Liver (tissue), 9 donors: ENCODE results near the gene CADM2. TPM values are rescaled to one million over a fixed set of nuclear protein-coding genes. Genes with fewer than 3 reads are reported as not detected.

ENCODE experiments used
- DNase-seq: peaks from one replicate; pipeline ENCODE4 v3.0.0-alpha.2; 2017; ENCODE audit warnings: low spot score
- H3K27ac ChIP-seq, 2 donors: one replicate each; pipeline ENCODE4 v1.7.0; 2013; ENCODE audit warnings: inconsistent platforms in 2 of 2, low read length in 2 of 2, control low read depth in 1 of 2, low read depth in 1 of 2, mild to moderate bottlenecking in 1 of 2
- H3K27me3 ChIP-seq, 4 donors: one replicate each; pipeline versions ENCODE4 v1.6.1 to v1.7.0; 2013; ENCODE audit warnings: low read length in 3 of 4, inconsistent platforms in 1 of 4, mild to moderate bottlenecking in 1 of 4, moderate library complexity in 1 of 4; ENCODE audit not compliant: control insufficient read depth in 4 of 4, insufficient read depth in 4 of 4
- H3K36me3 ChIP-seq, 4 donors: one replicate each; pipeline versions ENCODE4 v1.6.1 to v1.7.0; 2013; ENCODE audit warnings: low read length in 3 of 4, mild to moderate bottlenecking in 3 of 4, low read depth in 1 of 4, moderate library complexity in 1 of 4; ENCODE audit not compliant: control insufficient read depth in 4 of 4, insufficient read depth in 3 of 4
- H3K4me1 ChIP-seq, 4 donors: one replicate each; pipeline versions ENCODE4 v1.6.1 to v1.7.0; 2013; ENCODE audit warnings: low read length in 3 of 4, mild to moderate bottlenecking in 3 of 4, moderate library complexity in 1 of 4; ENCODE audit not compliant: control insufficient read depth in 4 of 4, insufficient read depth in 4 of 4
- H3K4me3 ChIP-seq, 3 donors: one replicate each; pipeline versions ENCODE4 v1.6.1 to v1.7.0; 2013; ENCODE audit warnings: low read length in 3 of 3, control low read depth in 1 of 3, low read depth in 1 of 3, mild to moderate bottlenecking in 1 of 3
- H3K9ac ChIP-seq, 2 donors: one replicate each; pipeline ENCODE4 v1.7.0; 2013; ENCODE audit warnings: low read length in 2 of 2, mild to moderate bottlenecking in 2 of 2, moderate library complexity in 2 of 2, control low read depth in 1 of 2, low read depth in 1 of 2
- H3K9me3 ChIP-seq, 4 donors: one replicate each; pipeline versions ENCODE4 v1.6.1 to v1.7.0; 2013; ENCODE audit warnings: low read length in 3 of 4; ENCODE audit not compliant: control insufficient read depth in 4 of 4
- ATF3 ChIP-seq: IDR thresholded peaks from 2 replicates; pipeline ENCODE4 v1.6.1; 2016; ENCODE audit warnings: antibody characterized with exemption
- CTCF ChIP-seq: fragments of 150-350 bp; IDR thresholded peaks from 2 replicates; pipeline ENCODE4 v1.5.1; 2017; ENCODE audit warnings: improper control_type of control experiment, low read depth, low read length; ENCODE audit not compliant: missing input control
- EGR1 ChIP-seq, 2 donors: IDR thresholded peaks; 2 replicates each; pipeline ENCODE4 v1.6.1; 2016 to 2018; ENCODE audit warnings: antibody characterized with exemption in 2 of 2, low read depth in 2 of 2
- FOXA1 ChIP-seq: IDR thresholded peaks from 2 replicates; pipeline ENCODE4 v1.6.1; 2016; ENCODE audit warnings: antibody characterized with exemption
- FOXA2 ChIP-seq: IDR thresholded peaks from 2 replicates; pipeline ENCODE4 v1.6.1; 2016; ENCODE audit warnings: antibody characterized with exemption
- HNF4A ChIP-seq, 2 donors: conservative IDR thresholded peaks; 2 replicates each; pipeline ENCODE4 v1.6.1; 2016; ENCODE audit warnings: antibody characterized with exemption in 2 of 2, mild to moderate bottlenecking in 2 of 2
- HNF4G ChIP-seq: IDR thresholded peaks from 2 replicates; pipeline ENCODE4 v1.6.1; 2016; ENCODE audit warnings: antibody characterized with exemption
- JUND ChIP-seq, 2 donors: IDR thresholded peaks; 2 replicates each; pipeline ENCODE4 v1.6.1; 2016; ENCODE audit warnings: antibody characterized with exemption in 2 of 2
- MAX ChIP-seq: IDR thresholded peaks from 2 replicates; pipeline ENCODE4 v1.6.1; 2016; ENCODE audit warnings: antibody characterized with exemption
- NR2F2 ChIP-seq: IDR thresholded peaks from 2 replicates; pipeline ENCODE4 v1.6.1; 2016; ENCODE audit warnings: antibody characterized with exemption
- RAD21 ChIP-seq, 2 donors: IDR thresholded peaks; 2 replicates each; pipeline ENCODE4 v1.6.1; 2016; ENCODE audit warnings: antibody characterized with exemption in 2 of 2, mild to moderate bottlenecking in 2 of 2
- REST ChIP-seq: IDR thresholded peaks from 2 replicates; pipeline ENCODE4 v1.6.1; 2016; ENCODE audit warnings: antibody characterized with exemption, mild to moderate bottlenecking
- RXRA ChIP-seq, 2 donors: IDR thresholded peaks; 2 replicates each; pipeline ENCODE4 v1.6.1; 2017 to 2018; ENCODE audit warnings: antibody characterized with exemption in 2 of 2, mild to moderate bottlenecking in 1 of 2
- SP1 ChIP-seq: IDR thresholded peaks from 2 replicates; pipeline ENCODE4 v1.6.1; 2018; ENCODE audit warnings: antibody characterized with exemption, mild to moderate bottlenecking
- TAF1 ChIP-seq: conservative IDR thresholded peaks from 2 replicates; pipeline ENCODE4 v1.6.1; 2016; ENCODE audit warnings: antibody characterized with exemption, mild to moderate bottlenecking
- ZBTB33 ChIP-seq: IDR thresholded peaks from 2 replicates; pipeline ENCODE4 v1.6.1; 2016; ENCODE audit warnings: antibody characterized with exemption
- WGBS: extraction: QIAGEN DNeasy Blood & Tissue Kit; methylation state at CpG from one replicate; pipeline ENCODE4 v1.1.7; 2013; 5-methylcytosine and 5-hydroxymethylcytosine counted together
- polyA plus RNA-seq, 2 donors: library from polyadenylated mRNA; stranded (reverse) in 1 of 2; unstranded in 1 of 2; fragments of 200-250 nt in 1 of 2; fragments of >200 nt in 1 of 2; fragmentation: Nextera tagmentation in 1 of 2; extraction: Ambion mirVana in 1 of 2; gene quantifications; one replicate each; pipeline versions ENCODE4 v1.2.1 to v1.2.3, GENCODE V29; 2013 to 2015
- total RNA-seq, 2 donors: library from RNA; depleted of rRNA; stranded (reverse); fragments of >200 nt; gene quantifications; one replicate each; pipeline ENCODE4 v1.2.3, GENCODE V29; 2014
- donor health status: healthy.
- donor health status: healthy.
- donor health status: healthy.
- donor health status: healthy.
- donor health status: healthy.

The CADM2 gene
- total and polyA plus RNA-seq, 4 donors = 0.35 to 0.92 (median 0.51) TPM

GRCh38 chr3:85258819-85259218 is 300.0 kb downstream of the CADM2 start (continued):
- TF ChIP-seq REST (no peak), RAD21 (IDR thresholded peaks at IDR 0.05) (no peak), HNF4G (no peak), HNF4A (conservative IDR thresholded peaks at IDR 0.05) (no peak), ATF3 (no peak)

GRCh38 chr3:85259748-85260147 is 301.0 kb downstream of the CADM2 start:
- Histone ChIP-seq H3K9ac (no peak overlapping the region), H3K27me3 (peaks cover 0 to 2% (median 0%) of the 10 kb centered on the region in 4 donors), H3K9me3 (no peaks in the 10 kb centered on the region), H3K4me1 (no peaks in the 10 kb centered on the region), H3K27ac (no peak overlapping the region), H3K36me3 (no peaks in the 10 kb centered on the region), H3K4me3 (no peak overlapping the region)
- TF ChIP-seq RXRA (IDR thresholded peaks at IDR 0.05) = no peak
- TF ChIP-seq RAD21 (IDR thresholded peaks at IDR 0.05) = no peak
- TF ChIP-seq HNF4A (conservative IDR thresholded peaks at IDR 0.05) = no peak
- no peak for TF ChIP-seq ZBTB33
- no peak for TF ChIP-seq HNF4G
- TF ChIP-seq SP1 = no peak
- 63% methylated on average over 2 of the region's 2 CpGs for WGBS
- no peak for DNase-seq

- H3K4me1 ChIP-seq = no peaks in the 10 kb centered on the region
- no peak overlapping the region for H3K4me3 ChIP-seq
- H3K36me3 ChIP-seq = no peaks in the 10 kb centered on the region
- WGBS = 43% methylated on average over 1 of the region's 1 CpG
- no peaks in the 10 kb centered on the region for H3K9me3 ChIP-seq
- H3K9ac ChIP-seq = no peak overlapping the region
- no peak for TF ChIP-seq ATF3
- no peak for TF ChIP-seq REST
- no peak for TF ChIP-seq CTCF
- no peak for TF ChIP-seq JUND (IDR thresholded peaks at IDR 0.05)
- TF ChIP-seq EGR1 (IDR thresholded peaks at IDR 0.05; ENCODE audit: low read depth in 2 of 2) = no peak
- TF ChIP-seq MAX = no peak
- TF ChIP-seq RAD21 (IDR thresholded peaks at IDR 0.05) = no peak
- no peak for TF ChIP-seq TAF1
- TF ChIP-seq NR2F2 = no peak
- no peak for TF ChIP-seq FOXA1
- TF ChIP-seq SP1 = no peak
- no peak for TF ChIP-seq FOXA2
- no peaks in the 10 kb centered on the region for H3K27me3 ChIP-seq
- no peak for DNase-seq
- H3K27ac ChIP-seq = no peak overlapping the region
Observed at GRCh38 chr3:85264381-85264780, 305.6 kb downstream of the CADM2 start.
